GM12875 (cell line): Measurements from ENCODE around the gene SMPDL3A.

ENCODE experiments used
- H3K4me3 ChIP-seq: one replicate; pipeline ENCODE4 v1.5.1; 2011; ENCODE audit warnings: low read depth, low read length, control low read depth
- CTCF ChIP-seq: IDR thresholded peaks from 2 replicates; pipeline ENCODE4 v1.5.1; 2011; ENCODE audit warnings: low read depth, mild to moderate bottlenecking, control low read depth, inconsistent platforms, low read length, moderate library complexity, borderline replicate concordance; ENCODE audit not compliant: insufficient read depth

Gene SMPDL3A

GRCh38 chr6:122832459-122832858, 43.4 kb downstream of the SMPDL3A start:
- no peak for TF ChIP-seq CTCF
- H3K4me3 ChIP-seq, result no peak overlapping the region

- TF ChIP-seq CTCF, result no peak
These were observed 44.0 kb downstream of the SMPDL3A start for GRCh38 chr6:122833021-122833491.

GRCh38 chr6:122838060-122838780, 49.2 kb downstream of the SMPDL3A start:
- H3K4me3 ChIP-seq, result no peak overlapping the region
- TF ChIP-seq CTCF, result no peak

More at GRCh38 chr6:122833021-122833491, 44.0 kb downstream of the SMPDL3A start:
- H3K4me3 ChIP-seq, result no peak overlapping the region

- peak; percentile 46; the same call in 1 of the 2 replicates for TF ChIP-seq CTCF
- no peak overlapping the region for H3K4me3 ChIP-seq
These were observed 50.4 kb downstream of the SMPDL3A start for GRCh38 chr6:122839472-122839871.

GRCh38 chr6:122839906-122840305, 50.8 kb downstream of the SMPDL3A start:
- no peak for TF ChIP-seq CTCF
- no peak overlapping the region for H3K4me3 ChIP-seq

- H3K4me3 ChIP-seq, result no peak overlapping the region
- TF ChIP-seq CTCF, result no peak
These were observed 56.4 kb downstream of the SMPDL3A start for GRCh38 chr6:122845464-122845863.
